Measurements from ENCODE around the gene ACSS3. TPM values are rescaled to one million over a fixed set of nuclear protein-coding genes. Genes with fewer than 3 reads are reported as not detected.

ACSS3 gene
- total and polyA plus RNA-seq, 2 of the 8 experiments (the other 6 are each of a cell fraction or from before 2014, with no cell fraction given) = 14.4 to 24.0 TPM

- Histone ChIP-seq H3K23me2 (ENCODE audit: low read depth, low read length) (no peaks in the 10 kb centered on the region), H3K4me2 (ENCODE audit: insufficient read depth in 1 of 2, low read depth in 2 of 2, low read length in 2 of 2) (no peak overlapping the region), H2AK5ac (ENCODE audit: low read depth, low read length) (no peak overlapping the region), H4K8ac (ENCODE audit: extremely low read depth, insufficient read depth, low read length) (no peak overlapping the region), H2BK5ac (ENCODE audit: low read depth, low read length) (no peak overlapping the region), H2AFZ (ENCODE audit: low read length) (no peak overlapping the region), H2BK15ac (ENCODE audit: low read length) (no peak overlapping the region), H4K20me1 (replicated peaks in 1 of 2; ENCODE audit: control insufficient read depth in 1 of 2, insufficient read depth in 2 of 2, low read length in 2 of 2) (peaks cover 0 to 2% of the 10 kb centered on the region in 2 experiments), H4K91ac (replicated peaks; ENCODE audit: insufficient read length, low read length) (no peak overlapping the region), H2BK120ac (replicated peaks; ENCODE audit: low read depth, low read length) (no peak overlapping the region), H3K56ac (replicated peaks; ENCODE audit: insufficient read length, low read depth, low read length) (no peak overlapping the region), H3K79me1 (ENCODE audit: low read depth, low read length) (no peaks in the 10 kb centered on the region; the same call in 1 of the 2 replicates), H3K18ac (ENCODE audit: extremely low read depth, low read length) (no peak overlapping the region), H3K4ac (replicated peaks; ENCODE audit: insufficient read length, low read depth, low read length) (no peak overlapping the region), H2BK20ac (ENCODE audit: low read length) (no peak overlapping the region), H3K9me3 (ENCODE audit: insufficient read depth in 2 of 2, low read depth in 1 of 2, low read length in 1 of 2) (no peaks in the 10 kb centered on the region), H3K4me1 (replicated peaks in 1 of 4; ENCODE audit: control insufficient read depth in 3 of 4, insufficient read depth in 4 of 4, low read length in 3 of 4) (no peaks in the 10 kb centered on the region; a peak in 1 of 7 replicates), H3K4me3 (ENCODE audit: extremely low read depth in 1 of 4, insufficient read depth in 2 of 4, low read depth in 3 of 4, low read length in 4 of 4) (no peak overlapping the region), H3K9ac (replicated peaks in 1 of 4; ENCODE audit: extremely low read depth in 1 of 4, low read depth in 3 of 4, low read length in 3 of 4) (no peak overlapping the region), H3K14ac (ENCODE audit: insufficient read length) (no peak overlapping the region), H3K36me3 (ENCODE audit: control insufficient read depth in 2 of 4, insufficient read depth in 4 of 4, low read length in 3 of 4) (peaks cover 0 to 3% (median under 1%) of the 10 kb centered on the region in 4 experiments; a peak in 2 of 8 replicates), H3K23ac (ENCODE audit: insufficient read length) (no peak overlapping the region), H3K27me3 (replicated peaks in 1 of 4; ENCODE audit: control insufficient read depth in 3 of 4, extremely low read depth in 1 of 4, insufficient read depth in 3 of 4, low read length in 3 of 4) (no peaks in the 10 kb centered on the region), H2BK12ac (ENCODE audit: low read depth, low read length) (no peak overlapping the region), H3K27ac (ENCODE audit: low read depth, low read length) (no peak overlapping the region), H4K5ac (ENCODE audit: insufficient read length, low read depth, low read length) (no peak overlapping the region), H3K79me2 (ENCODE audit: control insufficient read depth in 1 of 2, insufficient read depth in 2 of 2, low read length in 2 of 2) (no peaks in the 10 kb centered on the region)
- WGBS, 2 experiments (ENCODE audit: extremely low coverage in 1 of 2, insufficient coverage in 1 of 2, insufficient read length in 1 of 2, insufficient replicate concordance in 2 of 2, low coverage in 1 of 2, low lambda C conversion rate in 2 of 2, missing lambda C conversion rate in 1 of 2) = 90% methylated on average over 3 of the region's 3 CpGs; no CpG with 5 or more reads in 1 of the 2 experiments
- ChIA-PET POLR2A (ENCODE audit: partially characterized antibody) (interaction anchor here (0.6 kb wide), 1 partner anchor 19 kb away, joined by 3 read pairs; no protein-coding TSS in a partner anchor), CTCF (ENCODE audit: partially characterized antibody) (no interaction called here)
- FAIRE-seq (no peak), DNase-seq (ENCODE audit: low read depth in 1 of 2, low spot score in 2 of 2) (no peak)
- TF ChIP-seq FOSL1 (IDR thresholded peaks at IDR 0.05; ENCODE audit: insufficient read depth, low read depth, low read length) (no peak), MAFK (IDR thresholded peaks at IDR 0.05; ENCODE audit: low read depth, low read length) (no peak), SIN3A (conservative IDR thresholded peaks at IDR 0.05 in 1 of 2, IDR thresholded peaks at IDR 0.05 in 1 of 2; ENCODE audit: low read depth in 1 of 2, low read length in 2 of 2) (no peak), POU5F1 (IDR thresholded peaks at IDR 0.05; ENCODE audit: low read depth, low read length) (no peak), RBBP5 (IDR thresholded peaks at IDR 0.05; ENCODE audit: borderline replicate concordance, low read depth, low read length) (no peak), SP4 (IDR thresholded peaks at IDR 0.05; ENCODE audit: low read length) (no peak), CHD2 (IDR thresholded peaks at IDR 0.05; ENCODE audit: low read length) (no peak)
These were observed 82.0 kb downstream of the ACSS3 start for GRCh38 chr12:81159856-81160255.

Measured in H1 (cell line).